Mesothelial cell of epicardium (in vitro differentiated cells): ENCODE results near the gene SH3RF3. TPM values are rescaled to one million over a fixed set of nuclear protein-coding genes. Genes with fewer than 3 reads are reported as not detected.
"Not testable (repeated sequence)": the region's sequence is repeated elsewhere in the genome, so short reads cannot be mapped to it uniquely, and the experiment has no call there.

ENCODE experiments used
- DNase-seq, 2 experiments: peaks; one replicate each; pipeline ENCODE4 v3.0.0; 2021; ENCODE audit warnings: low spot score in 2 of 2; ENCODE audit not compliant: unreplicated experiment in 2 of 2
- H3K27ac Mint-ChIP-seq: 2 replicates; pipeline ENCODE4 v1.8.0; 2021; ENCODE audit warnings: mixed read lengths
- H3K27me3 Mint-ChIP-seq: 2 replicates; pipeline ENCODE4 v1.8.0; 2021; ENCODE audit warnings: low read depth, mixed read lengths
- H3K36me3 Mint-ChIP-seq: 2 replicates; pipeline ENCODE4 v1.8.0; 2021; ENCODE audit warnings: mixed read lengths
- H3K4me1 Mint-ChIP-seq: 2 replicates; pipeline ENCODE4 v1.8.0; 2021; ENCODE audit warnings: mixed read lengths
- H3K4me3 Mint-ChIP-seq: 2 replicates; pipeline ENCODE4 v1.8.0; 2021; ENCODE audit warnings: mild to moderate bottlenecking, moderate library complexity, mixed read lengths
- H3K9me3 Mint-ChIP-seq: 2 replicates; pipeline ENCODE4 v1.8.0; 2021; ENCODE audit warnings: mixed read lengths
- total RNA-seq: library from RNA; stranded (reverse); gene quantifications from 3 replicates; pipeline ENCODE4 v1.2.1, GENCODE V29; 2021
- TF ChIP-seq, protein P1 (sequence below): fragments of 200-600 bp; sonication (generic); IDR thresholded peaks from one replicate; pipeline ENCODE4 v1.5.0; 2021; ENCODE audit warnings: antibody characterized with exemption; ENCODE audit not compliant: unreplicated experiment

The SH3RF3 gene
- total RNA-seq, 1 donor from 2014 or later, result 2.7 TPM

DNA sequence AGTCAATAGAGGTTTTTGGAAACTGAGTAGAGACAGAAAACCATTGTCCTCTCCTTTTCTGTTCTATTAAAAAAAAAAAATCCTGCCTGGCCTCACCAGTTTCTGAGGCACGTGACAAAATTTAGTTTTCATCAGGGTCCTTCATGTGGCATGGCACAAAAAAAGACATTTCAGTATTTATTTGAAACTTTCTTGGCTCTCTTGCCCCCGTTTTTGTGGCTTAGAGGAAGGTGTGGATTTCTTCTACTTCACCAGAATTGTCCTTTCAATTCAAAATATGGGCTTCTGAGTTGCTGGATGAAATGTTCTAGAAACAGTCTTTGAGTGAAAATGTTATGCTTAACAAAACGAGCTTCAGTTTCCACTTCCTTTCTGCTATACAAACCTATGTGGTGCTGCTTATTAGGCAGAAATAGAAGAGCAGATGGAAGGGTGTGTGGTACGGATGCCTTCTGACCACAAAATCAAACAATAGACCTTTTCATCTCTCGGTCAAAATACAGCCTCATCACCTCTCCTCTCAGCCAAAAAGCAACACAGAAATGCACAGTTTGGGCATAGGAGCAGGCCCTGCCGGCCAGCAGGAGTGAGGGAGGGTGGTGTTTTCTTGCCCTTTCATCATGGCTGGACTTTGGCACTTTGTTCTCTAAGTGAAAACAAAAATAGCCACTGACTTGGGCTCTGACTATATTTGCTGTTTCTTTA lies 89.2 kb downstream of the SH3RF3 start:
- Mint-ChIP-seq H3K27me3 (peaks cover 55% of the 10 kb centered on the region), H3K27ac (no peak overlapping the region), H3K4me1 (peaks cover 17% of the 10 kb centered on the region), H3K4me3 (no peak overlapping the region), H3K9me3 (peaks cover 5% of the 10 kb centered on the region), H3K36me3 (no peaks in the 10 kb centered on the region)
- TF ChIP-seq, protein P1, sequence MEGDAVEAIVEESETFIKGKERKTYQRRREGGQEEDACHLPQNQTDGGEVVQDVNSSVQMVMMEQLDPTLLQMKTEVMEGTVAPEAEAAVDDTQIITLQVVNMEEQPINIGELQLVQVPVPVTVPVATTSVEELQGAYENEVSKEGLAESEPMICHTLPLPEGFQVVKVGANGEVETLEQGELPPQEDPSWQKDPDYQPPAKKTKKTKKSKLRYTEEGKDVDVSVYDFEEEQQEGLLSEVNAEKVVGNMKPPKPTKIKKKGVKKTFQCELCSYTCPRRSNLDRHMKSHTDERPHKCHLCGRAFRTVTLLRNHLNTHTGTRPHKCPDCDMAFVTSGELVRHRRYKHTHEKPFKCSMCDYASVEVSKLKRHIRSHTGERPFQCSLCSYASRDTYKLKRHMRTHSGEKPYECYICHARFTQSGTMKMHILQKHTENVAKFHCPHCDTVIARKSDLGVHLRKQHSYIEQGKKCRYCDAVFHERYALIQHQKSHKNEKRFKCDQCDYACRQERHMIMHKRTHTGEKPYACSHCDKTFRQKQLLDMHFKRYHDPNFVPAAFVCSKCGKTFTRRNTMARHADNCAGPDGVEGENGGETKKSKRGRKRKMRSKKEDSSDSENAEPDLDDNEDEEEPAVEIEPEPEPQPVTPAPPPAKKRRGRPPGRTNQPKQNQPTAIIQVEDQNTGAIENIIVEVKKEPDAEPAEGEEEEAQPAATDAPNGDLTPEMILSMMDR, result no peak
- DNase-seq, result no peak

DNA sequence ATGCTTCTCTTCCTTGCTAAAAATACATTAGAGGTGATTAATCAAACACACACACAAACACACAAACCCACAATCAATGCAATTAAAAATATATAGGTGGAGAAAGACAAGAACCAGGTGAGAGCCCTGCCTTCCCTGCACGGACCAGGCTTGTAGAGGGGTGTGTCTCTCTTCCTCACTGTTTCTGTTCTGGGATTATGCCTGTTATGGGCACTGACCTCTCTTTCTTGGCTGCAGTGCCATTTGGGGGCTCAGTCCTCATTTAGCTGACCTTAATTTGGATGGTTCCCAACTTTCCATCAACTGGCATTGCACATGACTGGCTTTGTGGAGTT lies 89.8 kb downstream of the SH3RF3 start:
- Mint-ChIP-seq H3K4me1 (peaks cover 13% of the 10 kb centered on the region), H3K36me3 (no peaks in the 10 kb centered on the region), H3K4me3 (no peak overlapping the region), H3K27ac (no peak overlapping the region), H3K27me3 (peaks cover 55% of the 10 kb centered on the region), H3K9me3 (peaks cover 5% of the 10 kb centered on the region)
- TF ChIP-seq, protein P1, result no peak
- no peak for DNase-seq

DNA sequence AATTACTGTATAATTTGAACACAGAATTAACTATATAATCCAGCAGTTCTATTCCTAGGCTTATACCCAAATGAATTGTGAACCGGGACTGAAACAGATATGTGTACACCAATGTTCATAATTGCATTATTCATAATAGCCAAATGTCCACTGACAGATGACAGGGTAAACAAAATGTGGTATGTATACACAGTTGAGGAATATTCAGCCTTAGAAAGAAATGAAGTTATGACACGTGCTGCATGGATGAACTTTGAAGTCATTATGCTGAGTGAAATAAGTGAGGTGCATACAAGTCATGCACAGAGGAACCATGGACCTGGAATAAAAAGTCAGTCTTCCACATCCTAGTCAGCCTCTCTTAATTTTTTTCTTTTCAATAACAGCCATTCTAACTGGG lies 91.9 kb downstream of the SH3RF3 start:
- no peak for DNase-seq
- Mint-ChIP-seq H3K9me3 (peaks cover 5% of the 10 kb centered on the region), H3K4me1 (no peaks in the 10 kb centered on the region), H3K27ac (no peak overlapping the region), H3K4me3 (no peak overlapping the region), H3K36me3 (no peaks in the 10 kb centered on the region), H3K27me3 (peaks cover 38% of the 10 kb centered on the region)
- TF ChIP-seq, protein P1, result no peak

DNA sequence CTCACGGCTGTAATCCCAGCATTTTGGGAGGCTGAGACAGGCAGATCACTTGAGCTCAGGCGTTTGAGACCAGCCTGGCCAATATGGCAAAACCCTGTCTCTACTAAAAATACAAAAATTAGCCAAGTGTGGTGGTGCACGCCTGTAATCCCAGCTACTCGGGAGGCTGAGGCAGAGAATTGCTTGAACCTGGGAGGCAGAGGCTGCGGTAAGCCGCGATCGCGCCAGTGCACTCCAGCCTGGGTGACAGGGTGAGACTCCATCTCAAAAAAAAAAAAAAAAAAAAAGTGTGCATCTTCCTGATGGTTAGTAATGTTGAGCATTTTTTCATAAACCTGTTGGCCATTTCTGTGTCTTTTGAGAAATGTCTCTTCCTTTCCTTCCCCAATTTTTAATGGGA lies 92.3 kb downstream of the SH3RF3 start:
- H3K27ac Mint-ChIP-seq, DNase-seq, H3K9me3 Mint-ChIP-seq, H3K4me3 Mint-ChIP-seq, H3K4me1 Mint-ChIP-seq, H3K36me3 Mint-ChIP-seq: not testable (repeated sequence)
- peaks cover 37% of the 10 kb centered on the region for H3K27me3 Mint-ChIP-seq

GRCh38 chr2:109222422-109222821 lies 93.4 kb downstream of the SH3RF3 start:
- no peaks in the 10 kb centered on the region for H3K9me3 Mint-ChIP-seq
- H3K4me1 Mint-ChIP-seq, result no peaks in the 10 kb centered on the region
- no peak overlapping the region for H3K4me3 Mint-ChIP-seq

GRCh38 chr2:109222825-109223471 lies 93.9 kb downstream of the SH3RF3 start:
- TF ChIP-seq, protein P1, result no peak
- no peaks in the 10 kb centered on the region for H3K9me3 Mint-ChIP-seq
- no peak overlapping the region for H3K27ac Mint-ChIP-seq
- H3K36me3 Mint-ChIP-seq, result no peaks in the 10 kb centered on the region
- H3K4me1 Mint-ChIP-seq, result no peaks in the 10 kb centered on the region
- no peak overlapping the region for H3K4me3 Mint-ChIP-seq
- H3K27me3 Mint-ChIP-seq, result peaks cover 40% of the 10 kb centered on the region
- no peak for DNase-seq

More at GRCh38 chr2:109222422-109222821, 93.4 kb downstream of the SH3RF3 start:
- DNase-seq, result no peak
- H3K27ac Mint-ChIP-seq, result no peak overlapping the region
- TF ChIP-seq, protein P1, result no peak
- peaks cover 37% of the 10 kb centered on the region for H3K27me3 Mint-ChIP-seq
- no peaks in the 10 kb centered on the region for H3K36me3 Mint-ChIP-seq
